DND-41 (cell line): ENCODE measurements around the gene RPRD2.

Experiments used
- ATAC-seq: fragments of 200-7000 bp; cut with Tn5 transposase; 3 replicates; pipeline ENCODE4 v1.9.1; 2021; ENCODE audit warnings: low read depth; ENCODE audit not compliant: insufficient read depth
- DNase-seq: peaks from one replicate; pipeline ENCODE4 v3.0.0-alpha.2; 2020
- H2AFZ ChIP-seq: 2 replicates; pipeline ENCODE4 v1.6.0; 2012; ENCODE audit warnings: low read depth, low read length
- H3K27ac ChIP-seq: 2 replicates; pipeline ENCODE4 v1.5.1; 2012; ENCODE audit warnings: low read length, inconsistent platforms
- H3K27me3 ChIP-seq: fragments of 200-600 bp; sonication (generic); 2 replicates; pipeline ENCODE4 v1.6.0; 2012; ENCODE audit warnings: low read length, mild to moderate bottlenecking, inconsistent platforms; ENCODE audit not compliant: insufficient read depth, poor library complexity
- H3K36me3 ChIP-seq: 2 replicates; pipeline ENCODE4 v1.5.1; 2012; ENCODE audit warnings: low read length, inconsistent platforms; ENCODE audit not compliant: insufficient read depth
- H3K4me1 ChIP-seq: 2 replicates; pipeline ENCODE4 v1.5.1; 2012; ENCODE audit warnings: mild to moderate bottlenecking, low read length; ENCODE audit not compliant: insufficient read depth
- H3K4me2 ChIP-seq: 2 replicates; pipeline ENCODE4 v1.6.0; 2012; ENCODE audit warnings: mild to moderate bottlenecking, moderate library complexity, low read length, inconsistent platforms; ENCODE audit not compliant: insufficient read depth
- H3K4me3 ChIP-seq, 2 experiments: fragments of 200-600 bp in 1 of 2; shearing (Covaris generic) in 1 of 2; 2 replicates each; pipeline ENCODE4 v1.5.1; 2012 to 2016; ENCODE audit warnings: inconsistent platforms in 2 of 2, low read length in 2 of 2, mild to moderate bottlenecking in 2 of 2, low read depth in 1 of 2, moderate library complexity in 1 of 2
- H3K79me2 ChIP-seq: 2 replicates; pipeline ENCODE4 v1.6.0; 2012; ENCODE audit warnings: low read length, inconsistent platforms; ENCODE audit not compliant: insufficient read depth
- H3K9ac ChIP-seq: 2 replicates; pipeline ENCODE4 v1.6.0; 2012; ENCODE audit warnings: low read depth, mild to moderate bottlenecking, inconsistent platforms, low read length, moderate library complexity
- H3K9me3 ChIP-seq: 2 replicates; pipeline ENCODE4 v1.5.1; 2012; ENCODE audit warnings: low read length, moderate library complexity, mild to moderate bottlenecking, inconsistent platforms; ENCODE audit not compliant: insufficient read depth, severe bottlenecking
- H4K20me1 ChIP-seq: 2 replicates; pipeline ENCODE4 v1.6.0; 2012; ENCODE audit warnings: low read length; ENCODE audit not compliant: insufficient read depth
- CTCF ChIP-seq: IDR thresholded peaks from 2 replicates; pipeline ENCODE4 v1.5.1; 2012; ENCODE audit warnings: borderline replicate concordance, low read length, moderate library complexity, mild to moderate bottlenecking; ENCODE audit not compliant: poor library complexity, severe bottlenecking; ENCODE audit errors: extremely low read depth
- EZH2 ChIP-seq: IDR thresholded peaks from 3 replicates; pipeline ENCODE4 v1.6.1; 2012; ENCODE audit warnings: borderline replicate concordance, low read depth, mild to moderate bottlenecking, moderate library complexity, low read length, inconsistent platforms; ENCODE audit not compliant: severe bottlenecking

The RPRD2 gene

DNA sequence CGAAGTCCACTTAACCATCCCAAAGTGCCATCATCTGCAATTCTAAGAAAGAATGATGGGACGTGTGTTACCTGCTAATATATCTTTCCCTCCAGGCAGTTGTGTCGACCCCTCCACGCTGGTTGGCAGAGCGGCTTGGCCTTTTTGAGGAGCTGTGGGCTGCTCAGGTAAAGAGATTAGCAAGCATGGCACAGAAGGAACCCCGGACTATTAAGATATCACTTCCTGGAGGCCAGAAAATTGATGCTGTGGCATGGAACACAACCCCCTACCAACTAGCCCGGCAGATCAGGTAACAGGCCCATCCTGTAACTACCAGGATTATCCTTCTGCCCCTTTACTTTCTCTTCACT lies 123.8 kb downstream of the RPRD2 start:
- DNase-seq (no peak), ATAC-seq (no peak)
- Histone ChIP-seq H3K27me3 (no peaks in the 10 kb centered on the region), H3K27ac (peak overlapping the region; percentile 78), H3K4me2 (peak overlapping the region; percentile 97), H3K36me3 (peaks cover 33% of the 10 kb centered on the region), H2AFZ (peak overlapping the region; percentile 85), H3K9me3 (no peaks in the 10 kb centered on the region), H4K20me1 (no peaks in the 10 kb centered on the region), H3K4me1 (peaks cover 15% of the 10 kb centered on the region), H3K9ac (peak overlapping the region; percentile 70), H3K79me2 (peaks cover 16% of the 10 kb centered on the region), H3K4me3 (peak overlapping the region; percentile 71 to 81)
- TF ChIP-seq EZH2 (no peak), CTCF (no peak)

GRCh38 chr1:150493175-150493574 lies 129.2 kb downstream of the RPRD2 start:
- Histone ChIP-seq H3K9ac (no peak overlapping the region), H3K9me3 (no peaks in the 10 kb centered on the region), H3K4me1 (peaks cover 9% of the 10 kb centered on the region), H3K4me3 (no peak overlapping the region), H2AFZ (no peak overlapping the region), H4K20me1 (no peaks in the 10 kb centered on the region), H3K79me2 (peaks cover 7% of the 10 kb centered on the region), H3K27ac (no peak overlapping the region), H3K27me3 (no peaks in the 10 kb centered on the region), H3K36me3 (peaks cover 58% of the 10 kb centered on the region), H3K4me2 (no peak overlapping the region)
- no peak for TF ChIP-seq EZH2
- no peak for TF ChIP-seq CTCF
- ATAC-seq (no peak), DNase-seq (no peak)

DNA sequence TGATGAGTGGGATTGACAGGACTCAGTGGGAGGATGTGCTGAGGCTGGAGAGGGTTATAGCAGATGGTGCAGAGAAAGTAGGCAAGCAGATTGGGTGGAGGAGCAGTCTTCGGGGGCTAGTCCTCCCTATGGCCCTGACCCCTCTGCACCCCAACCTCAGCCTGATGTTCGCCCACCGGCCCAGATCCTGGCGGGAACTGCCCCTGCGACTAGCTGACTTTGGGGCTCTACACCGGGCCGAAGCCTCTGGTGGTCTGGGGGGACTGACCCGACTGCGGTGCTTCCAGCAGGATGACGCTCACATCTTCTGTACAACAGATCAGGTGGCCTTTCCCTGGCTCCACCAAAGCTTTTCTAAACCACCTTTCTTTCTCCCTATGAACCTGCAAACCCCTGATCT lies 134.4 kb downstream of the RPRD2 start:
- ATAC-seq (no peak), DNase-seq (no peak)
- H2AFZ ChIP-seq, result no peak overlapping the region
- no peak overlapping the region for H3K27ac ChIP-seq
- H3K9ac ChIP-seq, result no peak overlapping the region
- no peaks in the 10 kb centered on the region for H3K79me2 ChIP-seq
- H3K4me3 ChIP-seq, result no peak overlapping the region
- TF ChIP-seq CTCF, result no peak
- no peak for TF ChIP-seq EZH2
- peaks cover 47% of the 10 kb centered on the region for H3K36me3 ChIP-seq
- no peaks in the 10 kb centered on the region for H3K9me3 ChIP-seq
- H3K27me3 ChIP-seq, result no peaks in the 10 kb centered on the region
- H3K4me1 ChIP-seq, result no peaks in the 10 kb centered on the region
- H4K20me1 ChIP-seq, result no peaks in the 10 kb centered on the region
- H3K4me2 ChIP-seq, result no peak overlapping the region

GRCh38 chr1:150505431-150505830 lies 141.5 kb downstream of the RPRD2 start:
- no peak for DNase-seq
- no peak overlapping the region for H3K9ac ChIP-seq
- peaks cover 50% of the 10 kb centered on the region for H3K36me3 ChIP-seq
- H3K4me1 ChIP-seq, result no peaks in the 10 kb centered on the region
- H3K9me3 ChIP-seq, result no peaks in the 10 kb centered on the region
- no peaks in the 10 kb centered on the region for H3K79me2 ChIP-seq
- TF ChIP-seq EZH2 (no peak), CTCF (no peak)
- no peak overlapping the region for H3K27ac ChIP-seq
- no peak overlapping the region for H2AFZ ChIP-seq
- H4K20me1 ChIP-seq, result no peaks in the 10 kb centered on the region
- ATAC-seq, result no peak
- H3K4me3 ChIP-seq, result no peak overlapping the region
- H3K4me2 ChIP-seq, result no peak overlapping the region
- H3K27me3 ChIP-seq, result no peaks in the 10 kb centered on the region
